ENCODE data around the gene CRHR1.
A peak's percentile ranks its signal among the peaks of the same experiment; 100 is the strongest.

Gene CRHR1

DNA sequence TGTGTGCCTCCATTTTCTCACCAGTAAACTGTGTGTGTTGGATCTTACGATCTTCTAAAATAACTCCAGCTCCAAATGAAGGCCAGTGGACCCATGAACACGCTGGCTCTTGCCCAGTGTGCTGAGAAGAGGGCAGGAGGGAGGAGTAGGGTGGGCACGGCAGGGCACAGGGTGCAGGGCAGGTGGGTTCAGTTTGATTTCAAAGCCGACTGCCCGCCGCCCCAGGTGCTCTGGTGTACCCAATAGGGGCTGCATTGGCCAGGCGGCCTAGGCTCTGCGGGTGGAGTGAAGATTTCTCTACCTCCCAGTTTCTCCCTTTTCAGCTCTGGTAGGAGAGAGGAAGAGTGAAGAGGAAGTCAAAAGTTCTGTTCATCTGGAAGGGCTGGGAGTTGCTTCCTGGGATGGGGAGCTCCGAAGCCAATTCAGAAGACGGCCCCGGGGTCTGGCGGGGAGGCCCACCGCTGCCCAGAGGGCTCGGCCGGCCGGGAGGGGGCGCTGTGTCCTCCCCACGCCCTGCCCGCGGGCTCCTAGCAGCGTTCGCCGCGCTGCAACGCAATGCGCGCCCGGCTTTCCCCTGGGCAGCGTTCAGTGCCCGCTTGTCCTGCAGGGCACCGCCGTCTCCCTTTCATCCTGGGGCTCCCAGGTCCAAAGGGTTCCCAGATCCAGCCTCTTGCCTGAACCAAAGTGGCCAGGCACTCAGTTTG lies 1.1 kb upstream of the CRHR1 start (continued):
- TF ChIP-seq, protein P1, sequence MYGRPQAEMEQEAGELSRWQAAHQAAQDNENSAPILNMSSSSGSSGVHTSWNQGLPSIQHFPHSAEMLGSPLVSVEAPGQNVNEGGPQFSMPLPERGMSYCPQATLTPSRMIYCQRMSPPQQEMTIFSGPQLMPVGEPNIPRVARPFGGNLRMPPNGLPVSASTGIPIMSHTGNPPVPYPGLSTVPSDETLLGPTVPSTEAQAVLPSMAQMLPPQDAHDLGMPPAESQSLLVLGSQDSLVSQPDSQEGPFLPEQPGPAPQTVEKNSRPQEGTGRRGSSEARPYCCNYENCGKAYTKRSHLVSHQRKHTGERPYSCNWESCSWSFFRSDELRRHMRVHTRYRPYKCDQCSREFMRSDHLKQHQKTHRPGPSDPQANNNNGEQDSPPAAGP (tag by site-specific recombination; IDR thresholded peaks at IDR 0.05): 0 out of 2 replicates have a peak, but pooled peaks have one; percentile 47
- peak; percentile 68; the same call in 1 of the 2 replicates for TF ChIP-seq ZNF660 (tag by site-specific recombination; IDR thresholded peaks at IDR 0.05)
- peak; percentile 51; the same call in 1 of the 2 replicates for TF ChIP-seq KLF9 (tag by site-specific recombination; IDR thresholded peaks at IDR 0.05; ENCODE audit: low read depth)
- peak; percentile 50 for TF ChIP-seq ZSCAN30 (tag by site-specific recombination; IDR thresholded peaks at IDR 0.05)
- TF ChIP-seq, protein P2, sequence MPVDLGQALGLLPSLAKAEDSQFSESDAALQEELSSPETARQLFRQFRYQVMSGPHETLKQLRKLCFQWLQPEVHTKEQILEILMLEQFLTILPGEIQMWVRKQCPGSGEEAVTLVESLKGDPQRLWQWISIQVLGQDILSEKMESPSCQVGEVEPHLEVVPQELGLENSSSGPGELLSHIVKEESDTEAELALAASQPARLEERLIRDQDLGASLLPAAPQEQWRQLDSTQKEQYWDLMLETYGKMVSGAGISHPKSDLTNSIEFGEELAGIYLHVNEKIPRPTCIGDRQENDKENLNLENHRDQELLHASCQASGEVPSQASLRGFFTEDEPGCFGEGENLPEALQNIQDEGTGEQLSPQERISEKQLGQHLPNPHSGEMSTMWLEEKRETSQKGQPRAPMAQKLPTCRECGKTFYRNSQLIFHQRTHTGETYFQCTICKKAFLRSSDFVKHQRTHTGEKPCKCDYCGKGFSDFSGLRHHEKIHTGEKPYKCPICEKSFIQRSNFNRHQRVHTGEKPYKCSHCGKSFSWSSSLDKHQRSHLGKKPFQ (tag by site-specific recombination; IDR thresholded peaks at IDR 0.05): no peak
- 0 out of 2 replicates have a peak, but pooled peaks have one; percentile 10 for TF ChIP-seq ZNF184 (tag by site-specific recombination; IDR thresholded peaks at IDR 0.05)
- peak; percentile 58; the same call in 1 of the 2 replicates for TF ChIP-seq KLF8 (tag by site-specific recombination; IDR thresholded peaks at IDR 0.05)
- peak; percentile 89 for TF ChIP-seq KLF1 (tag by site-specific recombination; IDR thresholded peaks at IDR 0.05)
- TF ChIP-seq ZNF2 (tag by site-specific recombination; IDR thresholded peaks at IDR 0.05): peak; percentile 65
- TF ChIP-seq ZFP37 (tag by site-specific recombination; IDR thresholded peaks at IDR 0.05): 0 out of 2 replicates have a peak, but pooled peaks have one; percentile 21
- no peak for TF ChIP-seq ZXDB (tag by site-specific recombination; IDR thresholded peaks at IDR 0.05)
- TF ChIP-seq ZNF157 (tag by site-specific recombination; IDR thresholded peaks at IDR 0.05): no peak
- TF ChIP-seq PRDM1 (tag by site-specific recombination; IDR thresholded peaks at IDR 0.05): 0 out of 2 replicates have a peak, but pooled peaks have one; percentile 12
- TF ChIP-seq, protein P3, sequence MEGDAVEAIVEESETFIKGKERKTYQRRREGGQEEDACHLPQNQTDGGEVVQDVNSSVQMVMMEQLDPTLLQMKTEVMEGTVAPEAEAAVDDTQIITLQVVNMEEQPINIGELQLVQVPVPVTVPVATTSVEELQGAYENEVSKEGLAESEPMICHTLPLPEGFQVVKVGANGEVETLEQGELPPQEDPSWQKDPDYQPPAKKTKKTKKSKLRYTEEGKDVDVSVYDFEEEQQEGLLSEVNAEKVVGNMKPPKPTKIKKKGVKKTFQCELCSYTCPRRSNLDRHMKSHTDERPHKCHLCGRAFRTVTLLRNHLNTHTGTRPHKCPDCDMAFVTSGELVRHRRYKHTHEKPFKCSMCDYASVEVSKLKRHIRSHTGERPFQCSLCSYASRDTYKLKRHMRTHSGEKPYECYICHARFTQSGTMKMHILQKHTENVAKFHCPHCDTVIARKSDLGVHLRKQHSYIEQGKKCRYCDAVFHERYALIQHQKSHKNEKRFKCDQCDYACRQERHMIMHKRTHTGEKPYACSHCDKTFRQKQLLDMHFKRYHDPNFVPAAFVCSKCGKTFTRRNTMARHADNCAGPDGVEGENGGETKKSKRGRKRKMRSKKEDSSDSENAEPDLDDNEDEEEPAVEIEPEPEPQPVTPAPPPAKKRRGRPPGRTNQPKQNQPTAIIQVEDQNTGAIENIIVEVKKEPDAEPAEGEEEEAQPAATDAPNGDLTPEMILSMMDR (tag by site-specific recombination; IDR thresholded peaks at IDR 0.05): peak; percentile 82
- TF ChIP-seq KLF7 (tag by site-specific recombination; IDR thresholded peaks at IDR 0.05; ENCODE audit: borderline replicate concordance): peak; percentile 92
- no peak for TF ChIP-seq MZF1 (tag by site-specific recombination; IDR thresholded peaks at IDR 0.05; ENCODE audit: borderline replicate concordance)
- 0 out of 2 replicates have a peak, but pooled peaks have one; percentile 23 for TF ChIP-seq IKZF3 (tag by site-specific recombination; IDR thresholded peaks at IDR 0.05)

DNA sequence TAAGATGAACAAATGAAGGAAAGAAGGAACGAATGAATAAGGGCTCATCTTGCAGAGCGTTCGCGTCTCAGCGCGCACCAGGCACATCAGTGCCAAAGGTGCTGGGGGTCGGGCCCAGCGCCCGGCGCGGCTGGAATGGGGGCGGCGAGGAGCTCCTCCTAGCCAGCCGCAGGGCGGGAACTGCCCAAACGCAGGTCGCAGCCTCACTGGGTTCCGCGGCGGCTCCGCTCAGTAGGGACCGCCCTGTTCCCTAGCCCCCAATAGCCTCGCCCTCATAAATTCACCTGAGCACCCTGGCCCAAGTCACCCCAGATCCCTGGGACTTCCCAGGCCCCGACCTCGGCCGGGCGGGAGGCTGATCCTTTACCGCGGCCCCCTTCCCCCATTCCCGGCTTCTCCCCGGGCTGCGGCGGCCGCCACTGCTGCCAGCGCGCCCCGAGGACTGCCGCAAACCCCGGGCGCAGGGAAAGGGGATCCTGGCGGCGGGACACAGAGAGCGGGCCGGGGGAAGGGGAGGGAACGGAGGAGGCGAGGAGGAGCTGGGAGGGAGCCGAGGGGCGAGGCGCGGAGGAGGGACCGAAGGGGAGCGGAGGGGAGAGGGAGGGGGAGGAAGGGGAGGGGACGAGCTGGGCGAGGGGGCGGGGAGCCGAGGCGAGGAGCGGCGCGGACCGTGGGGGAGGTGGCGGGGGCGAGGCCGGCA lies 377 bp upstream of the CRHR1 start:
- CTCF ChIA-PET: interaction anchor here (0.6 to 4.6 kb wide), 31 partner anchors 9 to 1407 kb away, joined by 3 to 53 read pairs (median 4); no protein-coding TSS in a partner anchor
- no peaks in the 10 kb centered on the region for H3K9me3 ChIP-seq (ENCODE audit: control insufficient read depth, insufficient read depth, low read depth, low read length)
- peak overlapping the region; percentile 56 for H3K4me3 ChIP-seq (ENCODE audit: low read depth, low read length)
- H3K4me1 ChIP-seq (ENCODE audit: control insufficient read depth, insufficient read depth, low read length): no peaks in the 10 kb centered on the region
- peak overlapping the region; percentile 51; the same call in 1 of the 2 replicates for H3K27ac ChIP-seq (ENCODE audit: extremely low read depth, low read depth, low read length)
- H3K36me3 ChIP-seq (ENCODE audit: control insufficient read depth in 2 of 2, insufficient read depth in 1 of 2, low read length in 2 of 2): no peaks in the 10 kb centered on the region
- POLR2A ChIA-PET: interaction anchor here (0.6 to 1.4 kb wide), 4 partner anchors 11 to 142 kb away, joined by 3 read pairs; no protein-coding TSS in a partner anchor
- TF ChIP-seq ZNF140 (tag by site-specific recombination; IDR thresholded peaks at IDR 0.05) (no peak), ZNF174 (tag by site-specific recombination; IDR thresholded peaks at IDR 0.05) (no peak), ZNF585B (tag by site-specific recombination; IDR thresholded peaks at IDR 0.05) (no peak), ZNF777 (tag by site-specific recombination; IDR thresholded peaks at IDR 0.05; ENCODE audit: borderline replicate concordance) (peak; percentile 55; the same call in 1 of the 2 replicates), ZNF837 (tag by site-specific recombination; IDR thresholded peaks at IDR 0.05) (no peak), GLI2 (tag by site-specific recombination; IDR thresholded peaks at IDR 0.05; ENCODE audit: borderline replicate concordance, low read depth) (no peak), ZNF785 (tag by site-specific recombination; IDR thresholded peaks at IDR 0.05) (no peak), ZNF302 (tag by site-specific recombination; IDR thresholded peaks at IDR 0.05; ENCODE audit: low read depth) (no peak)
- TF ChIP-seq, protein P4, sequence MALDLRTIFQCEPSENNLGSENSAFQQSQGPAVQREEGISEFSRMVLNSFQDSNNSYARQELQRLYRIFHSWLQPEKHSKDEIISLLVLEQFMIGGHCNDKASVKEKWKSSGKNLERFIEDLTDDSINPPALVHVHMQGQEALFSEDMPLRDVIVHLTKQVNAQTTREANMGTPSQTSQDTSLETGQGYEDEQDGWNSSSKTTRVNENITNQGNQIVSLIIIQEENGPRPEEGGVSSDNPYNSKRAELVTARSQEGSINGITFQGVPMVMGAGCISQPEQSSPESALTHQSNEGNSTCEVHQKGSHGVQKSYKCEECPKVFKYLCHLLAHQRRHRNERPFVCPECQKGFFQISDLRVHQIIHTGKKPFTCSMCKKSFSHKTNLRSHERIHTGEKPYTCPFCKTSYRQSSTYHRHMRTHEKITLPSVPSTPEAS (tag by site-specific recombination; IDR thresholded peaks at IDR 0.05): no peak
- TF ChIP-seq, protein P5, sequence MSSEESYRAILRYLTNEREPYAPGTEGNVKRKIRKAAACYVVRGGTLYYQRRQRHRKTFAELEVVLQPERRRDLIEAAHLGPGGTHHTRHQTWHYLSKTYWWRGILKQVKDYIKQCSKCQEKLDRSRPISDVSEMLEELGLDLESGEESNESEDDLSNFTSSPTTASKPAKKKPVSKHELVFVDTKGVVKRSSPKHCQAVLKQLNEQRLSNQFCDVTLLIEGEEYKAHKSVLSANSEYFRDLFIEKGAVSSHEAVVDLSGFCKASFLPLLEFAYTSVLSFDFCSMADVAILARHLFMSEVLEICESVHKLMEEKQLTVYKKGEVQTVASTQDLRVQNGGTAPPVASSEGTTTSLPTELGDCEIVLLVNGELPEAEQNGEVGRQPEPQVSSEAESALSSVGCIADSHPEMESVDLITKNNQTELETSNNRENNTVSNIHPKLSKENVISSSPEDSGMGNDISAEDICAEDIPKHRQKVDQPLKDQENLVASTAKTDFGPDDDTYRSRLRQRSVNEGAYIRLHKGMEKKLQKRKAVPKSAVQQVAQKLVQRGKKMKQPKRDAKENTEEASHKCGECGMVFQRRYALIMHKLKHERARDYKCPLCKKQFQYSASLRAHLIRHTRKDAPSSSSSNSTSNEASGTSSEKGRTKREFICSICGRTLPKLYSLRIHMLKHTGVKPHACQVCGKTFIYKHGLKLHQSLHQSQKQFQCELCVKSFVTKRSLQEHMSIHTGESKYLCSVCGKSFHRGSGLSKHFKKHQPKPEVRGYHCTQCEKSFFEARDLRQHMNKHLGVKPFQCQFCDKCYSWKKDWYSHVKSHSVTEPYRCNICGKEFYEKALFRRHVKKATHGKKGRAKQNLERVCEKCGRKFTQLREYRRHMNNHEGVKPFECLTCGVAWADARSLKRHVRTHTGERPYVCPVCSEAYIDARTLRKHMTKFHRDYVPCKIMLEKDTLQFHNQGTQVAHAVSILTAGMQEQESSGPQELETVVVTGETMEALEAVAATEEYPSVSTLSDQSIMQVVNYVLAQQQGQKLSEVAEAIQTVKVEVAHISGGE (tag by site-specific recombination; conservative IDR thresholded peaks at IDR 0.05; ENCODE audit: low read depth): no peak; the same call in 1 of the 2 replicates
